ENCODE data around the gene NMRAL1.

The NMRAL1 gene

GRCh38 chr16:4474192-4474961 is at the start of gene NMRAL1:
NMRAL1 (minus strand) TSS chr16:4474625; CDS start chr16:4474132, 493 bp downstream.
- DNase-seq = peak; percentile 96

GRCh38 chr16:4523686-4524085 is 49.3 kb upstream of the NMRAL1 start:
- DNase-seq = peak; percentile 38

- DNase-seq = no peak
Observed at GRCh38 chr16:4522051-4522581, 47.7 kb upstream of the NMRAL1 start.

GRCh38 chr16:4520913-4521312 is 46.5 kb upstream of the NMRAL1 start:
- DNase-seq = no peak

- peak; percentile 37 for DNase-seq
Observed at GRCh38 chr16:4519274-4520058, 45.0 kb upstream of the NMRAL1 start.

GRCh38 chr16:4517812-4518680 is 43.6 kb upstream of the NMRAL1 start:
- DNase-seq = peak; percentile 90

GRCh38 chr16:4515611-4516233 is 41.3 kb upstream of the NMRAL1 start:
- no peak for DNase-seq

- DNase-seq = no peak
Observed at GRCh38 chr16:4514606-4515005, 40.2 kb upstream of the NMRAL1 start.

GRCh38 chr16:4513881-4514280 is 39.5 kb upstream of the NMRAL1 start:
- no peak for DNase-seq

- DNase-seq = no peak
Observed at GRCh38 chr16:4513086-4513860, 38.8 kb upstream of the NMRAL1 start.

GRCh38 chr16:4512473-4512872 is 38.0 kb upstream of the NMRAL1 start:
- no peak for DNase-seq

GRCh38 chr16:4511441-4512082 is 37.1 kb upstream of the NMRAL1 start:
- peak; percentile 87 for DNase-seq

- no peak for DNase-seq
Observed at GRCh38 chr16:4510747-4511426, 36.5 kb upstream of the NMRAL1 start.

GRCh38 chr16:4510131-4510530 is 35.7 kb upstream of the NMRAL1 start:
- DNase-seq = no peak

GRCh38 chr16:4509420-4509819 is 35.0 kb upstream of the NMRAL1 start:
- no peak for DNase-seq

- no peak for DNase-seq
Observed at GRCh38 chr16:4508806-4509205, 34.4 kb upstream of the NMRAL1 start.

GRCh38 chr16:4507588-4508345 is 33.3 kb upstream of the NMRAL1 start:
- DNase-seq = no peak

GRCh38 chr16:4506450-4506849 is 32.0 kb upstream of the NMRAL1 start:
- peak; percentile 85 for DNase-seq

GRCh38 chr16:4505356-4506147 is 31.1 kb upstream of the NMRAL1 start:
- no peak for DNase-seq

Data from islet precursor cell (in vitro differentiated cells).